ENCODE measurements around the gene SC5D. TPM values are rescaled to one million over a fixed set of nuclear protein-coding genes. Genes with fewer than 3 reads are reported as not detected.
A peak's percentile ranks its signal among the peaks of the same experiment; 100 is the strongest.

SC5D gene, protein sequence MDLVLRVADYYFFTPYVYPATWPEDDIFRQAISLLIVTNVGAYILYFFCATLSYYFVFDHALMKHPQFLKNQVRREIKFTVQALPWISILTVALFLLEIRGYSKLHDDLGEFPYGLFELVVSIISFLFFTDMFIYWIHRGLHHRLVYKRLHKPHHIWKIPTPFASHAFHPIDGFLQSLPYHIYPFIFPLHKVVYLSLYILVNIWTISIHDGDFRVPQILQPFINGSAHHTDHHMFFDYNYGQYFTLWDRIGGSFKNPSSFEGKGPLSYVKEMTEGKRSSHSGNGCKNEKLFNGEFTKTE
- polyA plus RNA-seq (2011; rRNA removed) = 28.1 and 47.4 TPM in 2 replicates
- polyA plus RNA-seq (2012; cell fraction: cytosol; rRNA removed) = 6.7 and 6.9 TPM in 2 replicates
- polyA plus RNA-seq (2012; cell fraction: nucleus; rRNA removed) = 3.7 and 4.7 TPM in 2 replicates
- polyA plus RNA-seq (2017; fragmentation: RNase III; extraction: RNeasy Plus Mini Kit Qiagen cat#74134 plus additional on column Dnase treatment) = 13.1 to 18.1 TPM (median 17.2 TPM) in 3 replicates
- polyA minus RNA-seq (2011; rRNA and poly(A)+ RNA removed) = 10.2 and 20.1 TPM in 2 replicates

DNA sequence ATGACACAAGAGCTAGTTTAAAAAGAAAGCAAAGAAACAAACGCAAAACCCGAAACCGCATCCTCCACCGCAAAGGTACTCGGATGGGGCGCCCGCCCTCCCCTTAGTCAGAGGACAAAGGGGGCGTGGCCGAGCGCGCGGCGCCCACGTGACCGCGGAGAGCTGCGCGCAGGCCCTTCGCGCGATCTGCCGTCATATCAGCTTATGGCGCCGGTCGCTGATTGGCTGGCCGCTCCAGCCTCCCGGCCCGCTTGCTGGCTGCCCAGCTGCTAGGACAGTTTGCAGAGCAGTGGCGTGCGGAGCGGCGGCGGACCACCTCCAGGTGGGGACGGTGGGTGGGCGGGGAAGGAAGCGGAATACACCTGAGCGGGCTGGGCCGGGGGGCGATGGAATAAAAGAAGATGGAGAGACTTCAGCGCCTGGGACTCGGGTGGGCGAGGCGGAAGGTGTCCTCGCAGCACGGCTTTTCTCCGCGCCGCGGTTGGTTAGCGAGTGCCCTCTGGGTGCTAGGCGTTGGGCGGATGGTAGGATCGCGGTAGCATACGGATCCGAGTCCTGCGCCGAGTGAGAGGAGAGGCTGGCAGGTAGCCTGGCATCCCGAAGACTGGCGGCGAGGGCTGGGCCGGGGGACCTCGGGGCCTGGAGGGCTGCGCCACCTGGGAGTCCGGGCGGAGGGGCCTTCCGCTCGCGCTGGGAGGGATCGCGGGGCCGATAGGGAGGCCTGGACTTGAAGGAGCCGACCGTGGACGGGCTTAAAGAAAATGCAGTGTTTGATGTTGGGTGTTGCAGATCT, at the start of gene SC5D:
TSS of gene SC5D (plus strand) at position 277 of the 793 bp plus-strand sequence. CDS start 10,605 bp downstream, outside the sequence.
- DNase-seq (ENCODE audit: low read depth in 1 of 2, low spot score in 1 of 2) = peak; percentile 72 to 88
- no peak for FAIRE-seq
- H3K4me2 ChIP-seq = peak within 1 kb of the TSS; percentile 85
- POLR2A ChIA-PET = interaction anchor here (0.5 to 0.6 kb wide), 2 partner anchors 148 to 243 kb away, joined by 4 to 5 read pairs; no protein-coding TSS in a partner anchor
- TF ChIP-seq RNF2 (IDR thresholded peaks at IDR 0.05; ENCODE audit: borderline replicate concordance, low read depth) = peak; percentile 5; the same call in 1 of the 2 replicates
- no peak for TF ChIP-seq NPAS2 (CRISPR knock-in tag; IDR thresholded peaks at IDR 0.05; ENCODE audit: borderline replicate concordance)
- TF ChIP-seq KDM5A (IDR thresholded peaks at IDR 0.05) = no peak
- peak in 1 of 2 experiments; percentile 26; a peak in 1 of 5 replicates for TF ChIP-seq JUN (IDR thresholded peaks at IDR 0.05)
- TF ChIP-seq, protein P1, sequence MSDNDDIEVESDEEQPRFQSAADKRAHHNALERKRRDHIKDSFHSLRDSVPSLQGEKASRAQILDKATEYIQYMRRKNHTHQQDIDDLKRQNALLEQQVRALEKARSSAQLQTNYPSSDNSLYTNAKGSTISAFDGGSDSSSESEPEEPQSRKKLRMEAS (IDR thresholded peaks at IDR 0.05) = peak; percentile 69; the same call in 1 of the 2 replicates
- TF ChIP-seq, protein P2, sequence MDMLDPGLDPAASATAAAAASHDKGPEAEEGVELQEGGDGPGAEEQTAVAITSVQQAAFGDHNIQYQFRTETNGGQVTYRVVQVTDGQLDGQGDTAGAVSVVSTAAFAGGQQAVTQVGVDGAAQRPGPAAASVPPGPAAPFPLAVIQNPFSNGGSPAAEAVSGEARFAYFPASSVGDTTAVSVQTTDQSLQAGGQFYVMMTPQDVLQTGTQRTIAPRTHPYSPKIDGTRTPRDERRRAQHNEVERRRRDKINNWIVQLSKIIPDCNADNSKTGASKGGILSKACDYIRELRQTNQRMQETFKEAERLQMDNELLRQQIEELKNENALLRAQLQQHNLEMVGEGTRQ (IDR thresholded peaks at IDR 0.05) = peak; percentile 94
- no peak for TF ChIP-seq POLR2AphosphoS2 (conservative IDR thresholded peaks at IDR 0.05; ENCODE audit: low read length)
- TF ChIP-seq ZNF302 (CRISPR knock-in tag; IDR thresholded peaks at IDR 0.05) = no peak
- TF ChIP-seq HEYL (CRISPR knock-in tag; IDR thresholded peaks at IDR 0.05) = no peak
- TF ChIP-seq HOXB5 (CRISPR knock-in tag; IDR thresholded peaks at IDR 0.05) = no peak
- peak; percentile 71 for TF ChIP-seq POLR2A (IDR thresholded peaks at IDR 0.05; ENCODE audit: low read length)
- TF ChIP-seq, protein P3, sequence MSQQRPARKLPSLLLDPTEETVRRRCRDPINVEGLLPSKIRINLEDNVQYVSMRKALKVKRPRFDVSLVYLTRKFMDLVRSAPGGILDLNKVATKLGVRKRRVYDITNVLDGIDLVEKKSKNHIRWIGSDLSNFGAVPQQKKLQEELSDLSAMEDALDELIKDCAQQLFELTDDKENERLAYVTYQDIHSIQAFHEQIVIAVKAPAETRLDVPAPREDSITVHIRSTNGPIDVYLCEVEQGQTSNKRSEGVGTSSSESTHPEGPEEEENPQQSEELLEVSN (IDR thresholded peaks at IDR 0.05; ENCODE audit: borderline replicate concordance, low read depth) = peak; percentile 52
- TF ChIP-seq, protein P4, sequence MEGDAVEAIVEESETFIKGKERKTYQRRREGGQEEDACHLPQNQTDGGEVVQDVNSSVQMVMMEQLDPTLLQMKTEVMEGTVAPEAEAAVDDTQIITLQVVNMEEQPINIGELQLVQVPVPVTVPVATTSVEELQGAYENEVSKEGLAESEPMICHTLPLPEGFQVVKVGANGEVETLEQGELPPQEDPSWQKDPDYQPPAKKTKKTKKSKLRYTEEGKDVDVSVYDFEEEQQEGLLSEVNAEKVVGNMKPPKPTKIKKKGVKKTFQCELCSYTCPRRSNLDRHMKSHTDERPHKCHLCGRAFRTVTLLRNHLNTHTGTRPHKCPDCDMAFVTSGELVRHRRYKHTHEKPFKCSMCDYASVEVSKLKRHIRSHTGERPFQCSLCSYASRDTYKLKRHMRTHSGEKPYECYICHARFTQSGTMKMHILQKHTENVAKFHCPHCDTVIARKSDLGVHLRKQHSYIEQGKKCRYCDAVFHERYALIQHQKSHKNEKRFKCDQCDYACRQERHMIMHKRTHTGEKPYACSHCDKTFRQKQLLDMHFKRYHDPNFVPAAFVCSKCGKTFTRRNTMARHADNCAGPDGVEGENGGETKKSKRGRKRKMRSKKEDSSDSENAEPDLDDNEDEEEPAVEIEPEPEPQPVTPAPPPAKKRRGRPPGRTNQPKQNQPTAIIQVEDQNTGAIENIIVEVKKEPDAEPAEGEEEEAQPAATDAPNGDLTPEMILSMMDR (IDR thresholded peaks at IDR 0.05) = no peak
- peak; percentile 41 for TF ChIP-seq PHF8 (IDR thresholded peaks at IDR 0.05; ENCODE audit: borderline replicate concordance, low read depth)
- peaks cover 9% of the 10 kb centered on the region; the same call in 1 of the 3 replicates for H3K9me3 ChIP-seq
- no peaks in the 10 kb centered on the region; the same call in 2 of the 3 replicates for H3K4me1 ChIP-seq
- H3K27ac ChIP-seq = peak within 1 kb of the TSS; percentile 72 to 90
- ATAC-seq = peak; percentile 99
- WGBS (ENCODE audit: missing lambda C conversion rate) = under 1% methylated on average over 33 of the region's 75 CpGs
- peak within 1 kb of the TSS; percentile 59 for H3K4me3 ChIP-seq
- CTCF ChIA-PET = interaction anchor here (0.6 to 1.9 kb wide), 3 partner anchors 123 to 299 kb away, joined by 3 to 6 read pairs (median 3); no protein-coding TSS in a partner anchor

DNA sequence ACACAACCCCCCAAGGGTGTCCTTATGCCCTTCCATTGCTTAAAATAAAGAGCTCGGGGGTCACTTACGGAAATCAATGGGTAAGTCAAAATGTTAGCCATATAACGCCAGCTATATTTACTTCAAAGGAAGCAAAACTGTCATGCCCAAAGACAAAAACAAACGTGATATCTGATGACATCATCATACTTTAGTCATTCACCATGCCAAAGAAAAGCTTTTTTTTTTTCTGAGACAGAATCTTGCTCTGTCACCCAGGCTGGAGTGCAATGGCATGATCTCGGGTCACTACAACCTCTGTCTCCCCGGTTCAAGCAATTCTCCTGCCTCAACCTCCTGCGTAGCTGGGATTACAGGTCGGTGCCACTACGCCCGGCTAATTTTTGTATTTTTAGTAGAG, 47.7 kb upstream of the SC5D start:
- Histone ChIP-seq H3K9me3 (no peaks in the 10 kb centered on the region), H3K27ac (no peak overlapping the region), H3K4me2 (no peak overlapping the region), H3K4me3 (no peak overlapping the region), H3K4me1 (no peaks in the 10 kb centered on the region)
- DNase-seq (ENCODE audit: low read depth in 1 of 2, low spot score in 1 of 2) (no peak), FAIRE-seq (no peak), ATAC-seq (no peak)
- WGBS (ENCODE audit: missing lambda C conversion rate) = 56% methylated on average over 10 of the region's 10 CpGs
- TF ChIP-seq, protein P5, sequence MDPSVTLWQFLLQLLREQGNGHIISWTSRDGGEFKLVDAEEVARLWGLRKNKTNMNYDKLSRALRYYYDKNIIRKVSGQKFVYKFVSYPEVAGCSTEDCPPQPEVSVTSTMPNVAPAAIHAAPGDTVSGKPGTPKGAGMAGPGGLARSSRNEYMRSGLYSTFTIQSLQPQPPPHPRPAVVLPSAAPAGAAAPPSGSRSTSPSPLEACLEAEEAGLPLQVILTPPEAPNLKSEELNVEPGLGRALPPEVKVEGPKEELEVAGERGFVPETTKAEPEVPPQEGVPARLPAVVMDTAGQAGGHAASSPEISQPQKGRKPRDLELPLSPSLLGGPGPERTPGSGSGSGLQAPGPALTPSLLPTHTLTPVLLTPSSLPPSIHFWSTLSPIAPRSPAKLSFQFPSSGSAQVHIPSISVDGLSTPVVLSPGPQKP (IDR thresholded peaks at IDR 0.05; ENCODE audit: low read depth, low read length) = no peak
- no peak for TF ChIP-seq RNF2 (IDR thresholded peaks at IDR 0.05; ENCODE audit: borderline replicate concordance, low read depth)
- TF ChIP-seq, protein P6, sequence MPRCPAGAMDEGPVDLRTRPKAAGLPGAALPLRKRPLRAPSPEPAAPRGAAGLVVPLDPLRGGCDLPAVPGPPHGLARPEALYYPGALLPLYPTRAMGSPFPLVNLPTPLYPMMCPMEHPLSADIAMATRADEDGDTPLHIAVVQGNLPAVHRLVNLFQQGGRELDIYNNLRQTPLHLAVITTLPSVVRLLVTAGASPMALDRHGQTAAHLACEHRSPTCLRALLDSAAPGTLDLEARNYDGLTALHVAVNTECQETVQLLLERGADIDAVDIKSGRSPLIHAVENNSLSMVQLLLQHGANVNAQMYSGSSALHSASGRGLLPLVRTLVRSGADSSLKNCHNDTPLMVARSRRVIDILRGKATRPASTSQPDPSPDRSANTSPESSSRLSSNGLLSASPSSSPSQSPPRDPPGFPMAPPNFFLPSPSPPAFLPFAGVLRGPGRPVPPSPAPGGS (IDR thresholded peaks at IDR 0.05) = no peak
- TF ChIP-seq PHF8 (IDR thresholded peaks at IDR 0.05; ENCODE audit: borderline replicate concordance, low read depth) = no peak
- no peak for TF ChIP-seq FOSB (CRISPR knock-in tag; IDR thresholded peaks at IDR 0.05)
- no peak for TF ChIP-seq GATA3 (IDR thresholded peaks at IDR 0.05; ENCODE audit: borderline replicate concordance)
- no peak for TF ChIP-seq RARB (CRISPR knock-in tag; IDR thresholded peaks at IDR 0.05)
- no peak for TF ChIP-seq KDM5A (IDR thresholded peaks at IDR 0.05)
- TF ChIP-seq TFCP2L1 (CRISPR knock-in tag; IDR thresholded peaks at IDR 0.05) = no peak
- no peak for TF ChIP-seq FOXS1 (CRISPR knock-in tag; IDR thresholded peaks at IDR 0.05)
- no peak for TF ChIP-seq CHD4 (IDR thresholded peaks at IDR 0.05; ENCODE audit: borderline replicate concordance)
- ChIA-PET CTCF (interaction anchor here (2.0 kb wide), 1 partner anchor 346 kb away, joined by 6 read pairs; no protein-coding TSS in a partner anchor), POLR2A (no interaction called here)
